B cell (primary cell): ENCODE results near the gene CFAP73.

Source experiments
- EZH2 ChIP-seq: IDR thresholded peaks from 2 replicates; pipeline ENCODE4 v1.6.1; 2012; ENCODE audit warnings: borderline replicate concordance, low read depth, mild to moderate bottlenecking, moderate library complexity, low read length; ENCODE audit not compliant: insufficient read depth, poor library complexity, severe bottlenecking
- TF ChIP-seq, protein P1 (sequence below): fragments of 200-600 bp; IDR thresholded peaks from one replicate; pipeline ENCODE4 v1.8.0; 2022; ENCODE audit warnings: antibody characterized with exemption, mild to moderate bottlenecking

DNA sequence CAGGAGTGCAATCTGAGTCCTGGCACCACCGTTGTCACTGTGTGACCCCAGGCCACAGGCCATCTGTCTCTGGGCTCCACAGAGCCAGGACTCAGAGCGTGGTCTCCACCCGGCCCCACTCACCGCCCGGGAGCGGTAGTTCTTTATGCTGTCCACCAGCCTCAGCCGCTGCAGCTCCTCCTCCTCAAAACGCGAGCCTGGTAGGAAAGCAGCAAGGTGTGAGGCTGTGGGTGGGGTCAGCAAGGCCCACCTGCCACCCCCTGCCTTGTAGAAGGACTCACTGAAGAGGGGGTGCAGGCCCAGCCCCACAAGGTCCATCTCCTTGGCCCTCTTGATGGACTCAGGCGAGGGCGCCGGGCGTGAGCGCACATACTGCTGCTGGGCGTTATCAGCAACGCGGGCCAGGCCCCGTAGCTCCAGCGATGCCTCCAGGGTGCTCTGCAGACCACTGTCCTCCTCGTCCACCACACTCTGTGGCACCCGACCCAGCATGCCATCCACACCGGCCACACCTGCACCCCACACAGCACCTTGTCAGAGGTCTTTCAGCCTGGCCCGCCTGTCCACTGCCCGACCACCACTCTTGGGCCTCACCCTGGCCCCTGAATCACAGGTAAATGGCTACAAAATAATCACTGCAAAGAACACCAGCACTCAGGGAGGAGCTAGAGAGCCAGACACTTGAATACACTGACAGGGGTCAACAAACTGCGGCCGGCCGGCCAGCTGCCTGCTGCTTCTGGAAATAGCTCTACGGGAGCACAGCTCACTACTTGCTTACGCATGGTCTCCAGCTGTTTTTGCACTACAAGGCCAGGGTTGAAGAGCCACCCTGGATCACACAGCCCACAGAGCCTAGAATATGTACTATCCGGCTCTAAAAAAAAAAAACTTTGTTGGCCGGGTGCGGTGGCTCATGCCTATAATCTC lies 16.3 kb downstream of the CFAP73 start:
- TF ChIP-seq, protein P1, sequence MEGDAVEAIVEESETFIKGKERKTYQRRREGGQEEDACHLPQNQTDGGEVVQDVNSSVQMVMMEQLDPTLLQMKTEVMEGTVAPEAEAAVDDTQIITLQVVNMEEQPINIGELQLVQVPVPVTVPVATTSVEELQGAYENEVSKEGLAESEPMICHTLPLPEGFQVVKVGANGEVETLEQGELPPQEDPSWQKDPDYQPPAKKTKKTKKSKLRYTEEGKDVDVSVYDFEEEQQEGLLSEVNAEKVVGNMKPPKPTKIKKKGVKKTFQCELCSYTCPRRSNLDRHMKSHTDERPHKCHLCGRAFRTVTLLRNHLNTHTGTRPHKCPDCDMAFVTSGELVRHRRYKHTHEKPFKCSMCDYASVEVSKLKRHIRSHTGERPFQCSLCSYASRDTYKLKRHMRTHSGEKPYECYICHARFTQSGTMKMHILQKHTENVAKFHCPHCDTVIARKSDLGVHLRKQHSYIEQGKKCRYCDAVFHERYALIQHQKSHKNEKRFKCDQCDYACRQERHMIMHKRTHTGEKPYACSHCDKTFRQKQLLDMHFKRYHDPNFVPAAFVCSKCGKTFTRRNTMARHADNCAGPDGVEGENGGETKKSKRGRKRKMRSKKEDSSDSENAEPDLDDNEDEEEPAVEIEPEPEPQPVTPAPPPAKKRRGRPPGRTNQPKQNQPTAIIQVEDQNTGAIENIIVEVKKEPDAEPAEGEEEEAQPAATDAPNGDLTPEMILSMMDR: no peak
- TF ChIP-seq EZH2: no peak
